Activated CD4-positive, alpha-beta T cell treated with anti-CD3 and anti-CD28 coated beads for 36 hours (primary cell): ENCODE results near the gene FARP2. TPM values are rescaled to one million over a fixed set of nuclear protein-coding genes. Genes with fewer than 3 reads are reported as not detected.

Experiments
- ATAC-seq: fragments of 200-7000 bp; cut with Tn5 transposase; one replicate; pipeline ENCODE4 v1.10.0; 2021; ENCODE audit warnings: mild to moderate bottlenecking, moderate library complexity
- CTCF ChIA-PET: fragments of 350-600 bp; sonication (Branson Sonifier 250); formaldehyde crosslinking; loops from one replicate; lab custom pipeline; 2021; ENCODE audit warnings: antibody characterized with exemption; lab: Charles Lee
- POLR2A ChIA-PET: fragments of 350-600 bp; sonication (Branson Sonifier 250); formaldehyde crosslinking; loops from one replicate; lab custom pipeline; 2021; ENCODE audit warnings: antibody characterized with exemption, inconsistent platforms; lab: Charles Lee
- DNase-seq: peaks from one replicate; pipeline ENCODE4 v3.0.0-alpha.2; 2020
- H3K27ac Mint-ChIP-seq: one replicate; pipeline ENCODE4 v1.8.0; 2021; ENCODE audit warnings: mixed read lengths
- H3K27me3 Mint-ChIP-seq: one replicate; pipeline ENCODE4 v1.8.0; 2021; ENCODE audit warnings: mixed read lengths
- H3K36me3 Mint-ChIP-seq: one replicate; pipeline ENCODE4 v1.8.0; 2021; ENCODE audit warnings: low read depth, mixed read lengths
- H3K4me1 Mint-ChIP-seq: one replicate; pipeline ENCODE4 v1.8.0; 2021; ENCODE audit warnings: mixed read lengths
- H3K4me3 Mint-ChIP-seq: one replicate; pipeline ENCODE4 v1.8.0; 2021; ENCODE audit warnings: mild to moderate bottlenecking, moderate library complexity, mixed read lengths
- H3K9me3 Mint-ChIP-seq: one replicate; pipeline ENCODE4 v1.8.0; 2021; ENCODE audit warnings: low read depth, mixed read lengths
- intact Hi-C, 2 experiments: fragments of 100-400 bp; cut with DNase I in 1 of 2; cut with micrococcal nuclease in 1 of 2; formaldehyde crosslinking; loops; one replicate each; pipeline versions ENCODE4 v1.14.2 to v1.15.1; 2022 to 2024; cut with DNase I, micrococcal nuclease
- microRNA-seq: library from miRNA; unstranded; fragments of <30 nt; microRNA quantifications from one replicate; pipeline ENCODE4 v1.2.0, GENCODE V29; 2021; ENCODE audit warnings: borderline replicate concordance
- total RNA-seq, 2 experiments: library from RNA; stranded (reverse); gene quantifications; one replicate each; pipeline ENCODE4 v1.2.3, GENCODE V29; 2021

Gene FARP2
- total RNA-seq, 2 experiments from 2014 or later: 29.0 to 30.7 TPM

DNA sequence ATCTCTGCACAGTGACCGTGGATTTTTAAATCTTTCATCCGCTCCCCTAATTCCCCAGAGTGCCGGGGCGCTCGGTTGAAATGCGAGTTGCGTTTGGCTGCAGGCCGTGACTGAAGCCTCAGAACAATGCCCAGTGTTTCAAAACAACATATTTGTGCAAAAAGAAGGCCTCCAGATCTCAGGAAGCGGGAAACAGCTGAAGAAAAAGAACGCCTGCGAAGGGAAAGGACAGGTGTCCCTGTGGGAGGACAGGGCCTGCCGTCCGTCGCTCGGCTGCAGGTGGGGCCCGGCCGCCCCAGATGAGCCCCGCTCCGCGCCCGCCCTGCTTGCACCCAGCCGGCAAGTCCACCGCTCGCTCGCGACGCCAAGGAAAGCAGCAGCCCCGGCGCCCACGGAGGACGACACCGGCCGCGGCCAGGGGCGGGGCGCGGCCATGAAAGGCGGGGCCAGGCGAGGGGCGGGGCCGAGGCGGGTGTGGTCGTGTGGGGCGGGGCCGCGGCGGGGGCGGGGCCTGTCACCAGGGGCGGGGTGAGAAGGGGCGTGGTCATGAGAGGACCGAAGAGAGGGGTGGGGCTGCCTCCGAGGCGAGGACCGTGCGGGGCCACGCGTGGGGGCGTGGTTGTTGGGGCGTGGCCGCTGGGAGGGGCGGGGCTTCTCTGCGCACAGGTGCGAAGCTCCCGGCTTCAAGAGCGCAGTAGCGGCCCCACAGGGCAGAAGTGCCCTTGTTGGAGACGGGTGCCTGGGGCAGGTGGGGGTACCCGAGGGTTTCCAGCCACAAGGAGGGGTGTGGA, 184.9 kb downstream of the FARP2 start:
- intact Hi-C loops: loop anchor here (1.0 to 2.0 kb wide), 10 partner anchors 33 to 708 kb away; partner anchors contain the start of genes STK25 (in 2 of the 2), ATG4B (in 1 of the 2), D2HGDH (in 1 of the 2) and FARP2 (in 1 of the 2)
- CTCF ChIA-PET: no interaction called here
- Mint-ChIP-seq H3K36me3 (no peaks in the 10 kb centered on the region), H3K4me1 (peaks cover 4% of the 10 kb centered on the region), H3K9me3 (no peaks in the 10 kb centered on the region), H3K27me3 (peaks cover 14% of the 10 kb centered on the region), H3K27ac (no peak overlapping the region), H3K4me3 (peak overlapping the region; percentile 31)
- DNase-seq (peak; percentile 90), ATAC-seq (peak; percentile 92)
- POLR2A ChIA-PET: no interaction called here

- Mint-ChIP-seq H3K9me3 (no peaks in the 10 kb centered on the region), H3K36me3 (no peaks in the 10 kb centered on the region), H3K4me3 (no peak overlapping the region), H3K27ac (no peak overlapping the region), H3K4me1 (peaks cover 4% of the 10 kb centered on the region), H3K27me3 (peaks cover 14% of the 10 kb centered on the region)
- CTCF ChIA-PET: no interaction called here
- no peak for DNase-seq
- POLR2A ChIA-PET: no interaction called here
- intact Hi-C loops: loop anchor here (1.0 to 2.0 kb wide), 10 partner anchors 33 to 709 kb away; partner anchors contain the start of genes STK25 (in 2 of the 2), ATG4B (in 1 of the 2), D2HGDH (in 1 of the 2) and FARP2 (in 1 of the 2)
- ATAC-seq: no peak
These were observed 185.6 kb downstream of the FARP2 start for GRCh38 chr2:241541564-241542277.

GRCh38 chr2:241542278-241542605, 186.2 kb downstream of the FARP2 start:
- H3K27me3 Mint-ChIP-seq: peaks cover 17% of the 10 kb centered on the region
- H3K4me1 Mint-ChIP-seq: peaks cover 4% of the 10 kb centered on the region
- no peak for DNase-seq
- POLR2A ChIA-PET: no interaction called here
- CTCF ChIA-PET: no interaction called here
- no peaks in the 10 kb centered on the region for H3K9me3 Mint-ChIP-seq
- no peak overlapping the region for H3K4me3 Mint-ChIP-seq
- intact Hi-C loops: no loop called here
- no peaks in the 10 kb centered on the region for H3K36me3 Mint-ChIP-seq
- H3K27ac Mint-ChIP-seq: no peak overlapping the region
- ATAC-seq: no peak

Small RNAs within 50 kb of the gene (microRNA-seq; reads per million reads assigned to microRNA genes)
- not detected for gene MIR3133

Other genes starting within 250 kb of the FARP2 start
- 10 to 100 TPM; 62.9 to 88.1 TPM for gene PASK, start 206.8 kb upstream of the FARP2 start, total RNA-seq
- 100 to 1,000 TPM; 104 to 129 TPM for gene PPP1R7, start 205.8 kb upstream of the FARP2 start, total RNA-seq
- 1 to 10 TPM; 2.1 to 2.4 TPM for gene ANO7, start 167.6 kb upstream of the FARP2 start, total RNA-seq
- 100 to 1,000 TPM; 259 to 348 TPM for gene HDLBP, start 40.6 kb upstream of the FARP2 start, total RNA-seq
- 100 to 1,000 TPM; 161 to 173 TPM for gene SEPTIN2, start 40.4 kb upstream of the FARP2 start, total RNA-seq
- gene STK25, start 152.3 kb downstream of the FARP2 start, total RNA-seq: 100 to 1,000 TPM in 1 of 2 experiments, 10 to 100 TPM in 1; 93.5 to 123 TPM
- gene BOK, start 202.5 kb downstream of the FARP2 start, total RNA-seq: under 1 TPM; 0.09 to 0.64 TPM